Activated CD4-positive, alpha-beta T cell treated with anti-CD3 and anti-CD28 coated beads, Interleukin-2, Interleukin-4, amounts not matched to agents 100 ng/mL and 50 ng/mL, durations not matched to agents 16 hours and 8 hours (primary cell): ENCODE data around the gene INPP4B.
"Not testable (repeated sequence)": the region's sequence is repeated elsewhere in the genome, so short reads cannot be mapped to it uniquely, and the experiment has no call there.

Experiments used
- DNase-seq: peaks from one replicate; pipeline ENCODE4 v3.0.0-alpha.2; 2020; ENCODE audit warnings: low spot score

The INPP4B gene

DNA sequence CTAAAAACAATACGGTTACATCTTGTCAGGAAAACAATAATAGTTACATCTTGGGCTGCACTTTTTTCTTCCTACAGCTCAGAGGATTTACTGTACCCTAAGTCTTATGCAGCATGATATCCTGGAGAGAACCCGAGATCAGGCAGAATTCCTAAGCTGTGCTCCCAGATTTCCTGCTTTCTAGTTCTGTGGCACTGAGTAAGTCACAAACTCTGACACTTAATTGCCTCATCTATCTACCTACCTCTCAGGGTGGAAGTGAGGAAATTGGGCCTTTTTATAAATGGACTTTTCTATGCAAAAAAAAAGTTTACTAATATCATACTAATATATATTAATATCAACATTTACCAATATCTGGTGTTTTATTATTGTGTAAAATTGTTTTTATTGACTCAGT is 438.5 kb downstream of the INPP4B start:
- DNase-seq = no peak

DNA sequence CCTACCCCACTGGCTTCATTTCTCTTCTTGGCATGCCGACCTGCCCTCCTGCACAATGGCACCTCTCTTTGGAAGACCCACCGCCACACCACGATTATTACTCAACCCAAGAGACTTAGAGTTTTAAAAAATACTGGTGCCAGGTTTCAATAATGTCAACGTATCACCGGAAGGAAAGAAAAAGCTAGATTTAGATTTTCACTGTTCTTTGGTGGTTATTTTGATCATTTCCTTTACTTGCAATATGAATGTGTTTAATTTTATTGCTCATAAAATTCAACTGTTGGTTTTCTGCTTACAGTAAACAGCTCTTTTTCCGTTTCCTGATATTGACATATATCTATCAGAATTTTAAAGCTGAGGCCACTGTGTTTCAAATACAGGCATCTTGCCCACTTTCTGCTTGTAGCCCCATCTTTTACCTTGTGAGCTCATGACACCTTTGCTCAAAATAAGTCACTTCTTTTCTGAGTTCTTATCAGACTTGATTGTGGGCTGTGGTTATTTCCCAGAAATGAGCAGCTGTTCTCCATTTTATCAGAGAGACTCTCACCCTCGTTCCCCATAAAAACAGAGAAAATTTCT is 439.1 kb downstream of the INPP4B start:
- DNase-seq = peak; percentile 88

DNA sequence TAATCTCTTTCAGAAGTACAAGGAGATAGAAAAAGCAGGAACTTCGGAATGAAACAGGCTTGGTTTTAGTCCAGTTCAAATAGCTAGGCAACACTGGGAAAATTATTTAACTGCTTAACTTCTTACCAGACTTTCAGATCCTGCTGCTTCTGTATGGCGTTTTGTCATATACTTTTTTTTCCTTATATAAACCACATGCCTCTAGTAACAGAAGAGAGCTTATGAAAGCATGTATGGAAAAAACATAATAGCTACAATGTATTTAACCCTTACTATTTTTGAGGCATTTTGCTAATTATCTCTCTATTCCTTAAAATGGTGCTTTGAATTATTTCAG is 439.6 kb downstream of the INPP4B start:
- DNase-seq = no peak

DNA sequence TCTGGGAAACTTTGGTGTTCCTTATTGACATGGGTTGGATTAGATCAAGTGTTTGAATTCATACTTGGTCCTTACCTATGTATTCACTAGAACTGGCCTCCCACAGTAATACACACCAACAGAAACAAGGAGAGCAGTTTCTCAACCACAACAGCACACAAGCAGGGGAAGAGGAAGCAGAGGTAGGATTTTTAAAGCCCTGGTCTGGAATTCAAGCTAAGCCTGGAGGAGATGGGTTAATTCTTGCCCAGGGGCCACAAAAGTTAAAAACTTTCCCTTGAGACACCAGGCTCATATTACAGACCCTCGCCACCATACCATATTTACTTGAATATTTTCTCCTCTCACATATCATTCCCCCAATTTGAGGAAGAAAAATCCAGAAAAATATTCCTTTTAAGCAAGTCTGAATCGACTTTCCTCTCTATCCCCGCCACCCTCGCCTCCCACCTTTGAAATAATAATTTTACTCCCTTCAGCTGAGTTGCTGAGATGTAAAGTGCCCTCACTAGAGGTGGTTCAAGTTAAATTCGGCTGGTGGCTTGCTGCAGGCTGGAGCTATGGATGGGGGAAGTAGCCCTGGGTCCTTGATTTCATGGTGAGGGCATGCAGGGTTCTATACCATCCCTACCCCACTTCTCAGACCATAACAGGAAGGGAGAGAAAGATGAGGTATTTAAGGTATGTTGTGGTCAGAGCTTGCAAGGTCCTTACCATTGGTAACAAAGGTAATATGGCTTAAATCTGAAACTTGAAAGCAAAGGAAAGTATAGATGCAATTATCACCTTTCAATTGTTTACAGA is 440.2 kb downstream of the INPP4B start:
- peak; percentile 63 for DNase-seq

DNA sequence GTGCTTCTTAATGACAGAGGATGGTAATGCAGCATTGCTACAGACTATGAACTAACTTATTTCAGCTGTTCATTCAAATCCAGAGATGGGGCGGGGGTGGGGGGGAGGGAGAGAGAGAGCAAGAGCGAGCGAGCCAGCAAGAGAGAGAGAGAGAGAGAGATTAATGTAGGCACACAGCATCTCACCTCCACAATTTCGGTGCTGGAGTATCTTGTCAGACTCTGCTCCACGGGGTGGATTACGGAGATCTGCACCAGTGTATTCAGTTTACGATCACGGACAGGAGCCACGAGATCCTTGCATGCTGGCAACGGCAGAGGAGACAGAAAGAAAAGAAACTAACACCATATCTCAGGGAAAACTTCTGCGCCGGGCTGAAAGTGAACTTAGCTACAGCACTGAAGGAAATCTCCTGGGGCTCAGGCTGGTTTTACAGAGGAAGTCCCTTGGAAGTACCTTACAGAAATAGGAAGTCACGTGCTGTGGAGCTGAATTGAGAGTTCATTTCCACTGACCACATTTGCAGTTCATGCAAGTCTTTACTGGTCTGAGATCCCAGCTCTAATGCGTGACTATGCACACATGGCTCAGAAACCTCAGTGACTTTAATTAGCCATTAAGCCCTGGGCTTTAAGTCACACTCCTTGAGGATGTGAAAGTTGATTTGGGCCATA is 440.9 kb downstream of the INPP4B start:
- peak; percentile 90 for DNase-seq

DNA sequence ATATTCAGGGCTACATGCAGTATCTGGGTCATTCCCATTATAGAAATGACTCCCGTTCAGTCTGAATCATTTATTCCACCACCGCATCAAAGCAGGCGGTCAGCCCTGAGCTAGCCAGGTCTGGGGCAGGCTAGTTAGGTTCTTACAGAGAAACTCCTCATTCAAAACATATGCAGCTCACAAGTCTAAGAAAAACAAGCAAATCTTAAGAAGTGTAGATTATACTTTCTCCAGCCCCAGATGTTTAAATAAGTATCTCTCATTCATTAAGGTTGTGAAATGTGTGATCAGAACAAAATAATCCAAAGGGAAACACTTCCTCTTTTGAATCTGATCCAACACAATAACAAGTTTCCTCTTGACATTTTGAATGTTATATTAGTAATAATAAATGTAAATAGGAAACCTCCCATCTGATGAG is 441.9 kb downstream of the INPP4B start:
- peak; percentile 84 for DNase-seq

DNA sequence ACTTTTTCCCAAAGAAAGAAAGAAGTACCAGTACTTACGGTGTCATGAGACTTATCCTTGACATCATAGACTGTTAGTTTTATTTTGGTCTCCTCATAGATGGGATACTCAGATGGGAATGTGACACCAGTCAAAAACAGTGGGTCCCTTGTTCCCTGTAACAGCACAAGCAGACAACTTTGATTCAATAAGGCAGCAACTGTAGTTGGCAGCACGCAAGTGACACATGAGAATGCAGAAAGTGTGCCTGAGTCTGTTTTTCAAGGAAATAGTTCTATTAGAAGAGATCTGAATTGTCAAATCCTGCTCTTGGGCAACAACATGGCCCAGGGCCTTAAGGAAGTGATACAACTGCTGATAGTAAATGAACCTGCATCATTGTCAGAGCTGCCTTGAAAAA is 443.2 kb downstream of the INPP4B start:
- peak; percentile 50 for DNase-seq

DNA sequence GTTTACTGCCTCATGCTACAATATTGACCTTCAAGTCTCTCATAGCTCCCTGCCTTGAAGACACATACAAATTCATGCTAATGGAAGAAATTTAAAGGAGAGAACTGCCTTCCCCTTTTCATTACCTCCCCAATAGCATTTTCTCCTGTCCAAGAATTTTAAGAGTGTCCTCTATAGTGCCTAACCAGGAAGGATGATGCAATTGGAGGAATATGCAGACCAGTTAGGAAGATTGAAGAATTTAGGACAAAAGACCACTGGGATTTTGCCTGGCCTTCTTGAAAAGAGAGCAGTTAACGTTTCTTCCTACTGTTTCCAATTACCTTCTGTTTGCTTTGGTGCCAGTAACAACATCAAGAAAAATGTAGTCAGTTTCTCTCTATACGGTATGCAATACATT is 443.9 kb downstream of the INPP4B start:
- DNase-seq = no peak

DNA sequence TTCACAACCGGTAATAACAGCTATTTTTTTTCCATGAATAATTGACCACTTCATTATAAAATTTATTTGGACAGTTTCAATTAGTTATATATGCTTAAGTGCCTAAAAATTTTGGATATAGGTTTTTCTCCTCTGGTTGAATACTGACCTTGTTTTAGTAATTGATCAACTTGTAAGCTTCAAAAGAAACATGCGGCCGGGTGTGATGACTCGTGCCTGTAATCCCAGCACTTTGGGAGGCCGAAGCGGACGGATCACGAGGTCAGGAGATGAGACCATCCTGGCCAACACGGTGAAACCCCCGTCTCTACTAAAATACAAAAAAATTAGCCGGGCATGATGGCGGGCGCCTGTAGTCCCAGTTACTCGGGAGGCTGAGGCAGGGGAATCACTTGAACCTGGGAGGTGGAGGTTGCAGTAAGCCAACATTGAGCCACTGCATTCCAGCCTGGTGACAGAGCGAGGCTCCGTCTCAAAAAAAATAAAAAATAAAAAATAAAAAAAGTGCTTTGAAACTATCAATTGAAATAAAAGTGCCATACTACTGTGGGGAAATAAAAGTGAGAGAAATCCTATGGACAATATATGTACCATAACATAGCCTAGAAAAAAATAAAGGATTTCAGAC is 448.6 kb downstream of the INPP4B start:
- not testable (repeated sequence) for DNase-seq

DNA sequence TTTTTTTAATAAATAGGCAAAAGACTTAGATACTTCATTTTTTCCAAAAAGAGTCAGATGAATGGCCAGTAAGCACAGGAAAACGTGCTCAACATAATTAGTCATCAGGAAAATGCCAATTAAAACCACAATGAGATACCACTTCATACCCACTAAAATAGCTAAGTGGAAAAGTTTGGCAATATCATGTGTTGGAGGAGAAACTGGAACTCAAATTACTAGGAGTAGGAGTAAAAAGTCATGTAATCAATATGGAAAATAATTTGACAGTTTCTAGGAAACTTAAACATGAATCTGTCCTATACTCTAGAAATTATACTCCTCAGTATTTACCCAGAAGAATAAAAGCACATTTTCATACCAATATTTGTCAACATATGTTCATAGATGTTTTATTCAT is 449.8 kb downstream of the INPP4B start:
- DNase-seq = peak; percentile 62

DNA sequence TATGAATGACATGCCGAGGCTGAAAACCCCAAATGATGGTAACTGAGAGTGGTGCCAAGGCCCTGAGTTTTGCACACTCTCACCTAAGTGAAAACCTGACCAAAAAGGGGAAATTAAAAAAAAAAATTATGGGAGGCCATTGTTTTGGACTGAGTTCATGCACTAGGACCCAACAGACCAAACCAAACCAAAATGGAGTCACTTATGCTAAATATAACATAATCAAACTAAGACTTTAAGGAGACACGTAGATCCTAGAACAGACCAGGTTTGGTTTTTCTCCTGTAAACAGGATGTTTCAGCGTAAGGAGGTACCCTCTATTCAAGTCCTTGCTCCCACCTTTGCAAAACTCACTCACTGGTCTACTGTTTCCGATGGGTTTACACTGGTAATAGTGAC is 453.0 kb downstream of the INPP4B start:
- no peak for DNase-seq

DNA sequence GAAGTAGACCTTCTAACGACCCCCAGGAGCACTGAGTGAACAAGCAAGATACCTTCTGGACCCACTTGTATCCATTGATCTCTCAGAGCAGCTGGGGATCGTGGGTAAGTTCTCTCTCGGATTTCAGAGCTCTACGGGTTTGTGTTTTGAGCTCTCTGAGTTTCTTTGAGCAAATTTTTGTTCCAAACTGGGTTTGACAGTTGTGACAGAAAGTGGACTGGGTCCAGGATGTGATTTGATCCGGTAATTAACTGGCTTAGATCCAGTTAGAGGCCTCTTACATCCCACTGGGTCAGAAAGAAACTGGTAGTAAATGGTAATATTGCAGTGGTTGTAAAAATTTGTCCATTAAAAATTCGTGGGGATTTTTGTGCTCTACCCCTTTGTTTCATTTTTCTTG is 459.2 kb downstream of the INPP4B start:
- DNase-seq = no peak

DNA sequence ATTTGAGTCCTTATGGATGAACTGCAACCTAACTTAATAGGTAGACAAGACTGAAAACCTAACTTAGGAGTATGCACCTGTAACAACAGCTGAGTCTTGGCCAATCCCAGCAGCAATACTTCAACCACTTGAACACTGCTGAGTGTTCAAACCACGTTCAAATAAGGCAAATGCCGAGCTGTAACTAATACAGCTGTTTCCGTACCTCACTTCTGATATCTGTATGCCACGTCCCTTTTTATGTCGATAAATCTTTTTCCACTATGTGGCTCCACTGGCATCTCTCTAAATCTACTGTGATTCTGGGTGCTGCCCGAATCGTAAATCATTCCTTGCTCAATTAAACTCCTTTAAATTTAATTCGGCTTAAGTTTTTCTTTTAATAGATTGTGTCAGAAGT is 459.7 kb downstream of the INPP4B start:
- DNase-seq = no peak

DNA sequence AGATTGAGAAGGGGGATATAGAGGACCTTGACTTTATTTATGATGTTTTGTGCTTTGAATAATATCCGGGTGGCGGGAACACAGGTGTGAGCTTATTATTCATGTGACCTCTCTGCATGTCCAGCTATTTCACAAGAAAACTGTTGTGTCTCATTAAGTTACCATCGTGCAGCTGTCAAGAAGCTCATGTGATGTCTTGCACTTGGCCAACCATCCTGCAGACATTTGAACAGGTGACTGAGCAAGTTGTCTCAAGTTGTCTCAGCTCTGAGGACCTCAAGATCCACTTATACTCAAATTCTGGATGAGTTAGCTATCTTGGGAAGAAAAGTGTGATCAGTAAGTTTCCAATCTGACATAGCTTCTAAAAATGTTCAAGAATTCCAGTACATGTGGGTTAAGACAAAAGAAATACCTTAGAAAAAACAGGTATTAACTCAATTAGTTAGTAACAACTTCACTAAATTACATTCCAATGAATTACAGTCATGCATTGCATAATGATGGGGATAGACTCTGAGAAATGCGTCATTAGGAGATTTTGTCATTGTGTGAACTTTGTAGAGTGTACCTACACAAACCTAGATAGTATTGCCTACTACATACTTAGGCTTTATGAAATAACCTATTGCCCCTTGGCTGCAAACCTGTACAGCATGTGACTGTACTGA is 462.2 kb downstream of the INPP4B start:
- no peak for DNase-seq

DNA sequence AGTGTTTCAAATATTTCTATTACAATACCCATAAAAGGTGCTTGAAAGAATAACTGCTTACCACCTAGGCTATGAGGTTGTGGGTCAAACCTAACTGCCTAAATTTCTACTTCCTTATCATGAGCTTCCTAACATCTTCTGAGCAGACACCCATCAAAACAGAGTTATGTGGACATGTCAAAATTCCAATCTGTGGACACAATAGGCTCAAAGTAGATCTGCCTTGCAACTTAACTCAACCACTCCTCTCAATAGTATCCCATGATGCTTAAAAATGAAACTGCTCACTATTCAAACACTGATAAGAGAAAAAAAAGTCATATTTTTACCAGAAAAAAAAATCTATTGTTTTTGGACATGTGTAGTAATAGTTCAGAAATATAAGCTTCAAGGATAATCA is 462.7 kb downstream of the INPP4B start:
- DNase-seq = no peak

DNA sequence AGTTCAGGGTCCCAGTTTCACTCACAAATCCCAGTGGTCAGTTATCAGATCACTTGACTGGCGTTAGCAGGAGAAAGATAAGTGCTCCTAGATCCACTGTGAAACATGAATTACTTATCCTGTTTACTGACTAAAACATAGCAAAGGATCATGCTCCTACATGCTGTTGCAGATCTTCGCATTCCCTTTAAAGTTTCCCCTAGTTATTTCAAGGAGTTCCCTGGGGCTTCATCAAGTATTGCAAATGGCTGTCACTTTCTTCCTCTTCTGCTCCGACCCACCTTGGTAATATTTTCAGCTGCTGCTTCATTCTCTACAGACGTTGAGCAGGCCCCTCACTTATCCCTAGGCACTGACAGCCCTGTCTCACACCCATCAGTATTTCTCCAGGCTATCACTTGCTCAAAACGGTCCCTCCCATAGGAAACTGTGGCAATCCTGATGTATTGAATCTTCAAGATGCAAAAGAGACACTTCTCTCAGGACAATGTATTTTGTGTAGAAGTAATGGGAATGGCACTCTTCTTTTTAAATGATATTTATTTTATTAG is 466.0 kb downstream of the INPP4B start:
- DNase-seq = no peak

DNA sequence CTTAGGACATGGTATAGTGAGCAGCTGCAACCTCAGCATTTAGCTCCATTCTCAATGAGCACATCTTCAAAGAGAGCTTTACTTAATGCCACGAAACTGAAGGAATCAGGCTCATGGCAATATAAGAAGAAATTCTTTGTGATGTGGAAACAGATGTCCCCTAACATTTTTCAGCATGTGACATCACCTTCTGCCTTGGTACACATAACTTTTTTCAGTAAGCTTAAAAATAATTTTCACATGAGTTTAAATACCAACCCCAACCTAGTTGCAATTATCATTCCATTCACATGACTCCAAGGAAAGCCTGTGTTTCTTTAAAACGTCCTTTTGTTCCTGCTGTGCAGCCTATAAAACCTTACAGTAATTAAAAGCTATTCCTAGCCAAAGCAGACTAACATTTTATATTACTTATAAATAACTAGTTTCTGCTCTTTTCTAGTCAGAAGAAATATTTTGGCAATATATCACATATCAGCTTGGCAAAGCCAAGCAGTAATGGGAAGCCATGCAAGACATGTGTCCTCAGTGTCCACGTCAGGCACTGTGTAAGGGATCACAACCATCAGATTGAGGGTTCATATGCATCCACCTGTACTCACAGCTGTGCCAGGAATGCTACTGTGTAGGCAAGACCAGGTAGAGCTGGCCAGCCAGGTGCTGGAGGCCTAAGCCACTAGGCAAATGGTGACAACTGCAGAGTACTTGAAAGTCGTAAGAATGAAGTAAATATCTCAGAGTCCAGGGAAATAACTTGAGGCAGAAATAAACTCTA is 466.6 kb downstream of the INPP4B start:
- DNase-seq = no peak

DNA sequence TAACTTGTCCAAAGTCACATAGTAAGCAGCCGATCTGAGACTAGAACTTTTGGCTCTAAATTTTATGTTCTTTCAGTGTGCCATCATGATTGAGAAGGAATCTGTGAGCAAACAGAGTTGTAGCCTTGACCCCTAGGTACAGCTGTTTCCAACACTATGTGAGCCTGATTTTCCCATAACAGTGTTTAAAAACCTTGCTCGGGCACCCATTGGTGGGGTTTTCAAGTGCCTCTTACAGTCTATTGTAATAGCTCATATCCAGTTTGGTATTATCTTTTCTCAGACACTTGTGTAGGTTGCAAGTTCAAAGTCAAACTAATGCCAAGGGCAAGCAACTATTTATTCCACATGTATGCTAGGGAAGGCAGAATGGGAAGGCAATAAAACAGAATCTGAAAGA is 467.9 kb downstream of the INPP4B start:
- DNase-seq = no peak

DNA sequence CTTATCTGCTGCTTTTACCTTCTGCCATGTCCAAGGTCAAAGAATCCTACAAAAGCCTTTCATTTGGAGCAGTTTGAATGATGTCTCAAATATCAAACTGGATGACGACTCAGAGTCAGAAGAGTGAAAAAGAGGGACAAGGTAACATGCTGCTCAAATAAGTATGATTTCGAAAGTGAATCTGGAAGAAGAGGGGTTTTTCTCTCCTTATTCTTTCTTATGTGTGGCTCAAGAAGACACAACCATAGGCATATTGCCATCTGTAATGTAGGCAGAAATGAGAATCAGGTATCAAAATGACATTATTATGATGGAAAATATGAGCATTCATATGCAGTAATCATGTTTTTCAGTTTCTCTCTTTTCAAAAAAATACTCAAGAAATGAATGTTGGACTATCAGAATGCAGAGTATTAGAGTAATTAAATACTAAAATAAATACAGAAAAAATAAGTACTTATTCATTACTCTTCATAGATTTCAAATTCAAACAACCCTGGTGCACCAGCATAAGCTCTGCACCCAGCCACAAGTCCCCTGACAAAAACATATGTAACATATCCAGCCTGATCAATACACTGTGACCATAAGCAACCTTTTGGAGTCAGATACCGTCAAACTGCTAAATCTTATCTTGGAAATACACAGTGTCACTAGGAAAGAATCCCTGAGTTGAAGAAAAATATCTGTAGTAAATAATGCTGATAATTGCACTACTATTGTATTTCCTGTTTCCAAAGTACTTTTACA is 468.6 kb downstream of the INPP4B start:
- peak; percentile 81 for DNase-seq

DNA sequence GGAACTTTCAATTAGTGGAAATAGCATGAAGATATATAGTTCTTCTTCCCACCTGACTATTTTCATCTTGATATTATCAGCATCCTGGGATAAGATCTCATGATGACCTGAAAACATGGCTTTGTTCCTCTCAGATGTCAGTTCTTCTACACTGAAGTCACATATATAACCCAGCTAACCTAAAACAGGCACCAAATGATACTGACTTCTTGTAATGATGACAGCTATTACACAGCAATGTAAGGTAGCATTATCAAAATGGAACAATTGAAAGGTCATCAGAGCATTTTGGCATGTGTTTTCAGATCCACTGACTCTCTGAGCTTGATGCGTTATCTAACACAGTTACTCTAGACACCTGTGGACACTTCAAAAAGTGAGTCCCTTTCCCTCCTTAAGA is 469.9 kb downstream of the INPP4B start:
- DNase-seq = no peak

DNA sequence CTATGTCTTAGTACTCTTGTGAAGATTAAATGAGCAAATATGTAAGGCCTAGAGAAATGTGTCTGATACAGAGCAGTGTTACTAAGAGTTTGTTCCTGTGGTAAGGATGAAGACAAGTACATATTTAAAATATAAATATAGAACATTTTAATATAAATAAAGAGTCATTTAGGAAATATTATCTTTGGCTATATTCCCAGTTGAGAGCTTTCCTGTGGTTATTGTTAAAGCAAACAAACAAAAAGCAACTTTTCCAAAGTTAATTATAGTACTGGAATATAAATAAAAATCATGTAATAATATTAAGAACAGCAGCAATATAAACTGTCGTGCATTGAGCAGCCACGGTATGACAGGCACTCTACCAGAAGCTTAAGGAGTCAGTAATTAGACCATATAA is 472.5 kb downstream of the INPP4B start:
- DNase-seq = no peak
